Parathyroid adenoma (tissue), 2 donors: Measurements from ENCODE around the gene MED27.

Source experiments
- H2AFZ ChIP-seq: fragments of 300-600 bp; sonication (generic); one replicate; pipeline ENCODE4 v1.7.0; 2017; ENCODE audit warnings: antibody characterized with exemption, mild to moderate bottlenecking
- H3K27ac ChIP-seq: fragments of 300-600 bp; sonication (generic); one replicate; pipeline ENCODE4 v1.7.0; 2017
- H3K27me3 ChIP-seq: fragments of 300-600 bp; sonication (generic); one replicate; pipeline ENCODE4 v1.7.0; 2017; ENCODE audit warnings: low read length; ENCODE audit not compliant: control insufficient read depth, insufficient read depth
- H3K36me3 ChIP-seq: fragments of 300-600 bp; sonication (generic); one replicate; pipeline ENCODE4 v1.7.0; 2017; ENCODE audit warnings: low read length; ENCODE audit not compliant: control insufficient read depth, insufficient read depth
- H3K4me1 ChIP-seq: fragments of 300-600 bp; sonication (generic); one replicate; pipeline ENCODE4 v1.7.0; 2017; ENCODE audit warnings: control low read depth
- H3K4me2 ChIP-seq: fragments of 300-600 bp; sonication (generic); one replicate; pipeline ENCODE4 v1.7.0; 2017; ENCODE audit warnings: low read length
- H3K4me3 ChIP-seq: fragments of 300-600 bp; sonication (generic); one replicate; pipeline ENCODE4 v1.7.0; 2017; ENCODE audit warnings: low read depth, low read length
- H3K79me2 ChIP-seq: fragments of 300-600 bp; sonication (generic); one replicate; pipeline ENCODE4 v1.7.0; 2017; ENCODE audit warnings: control low read depth
- H3K9ac ChIP-seq: fragments of 300-600 bp; sonication (generic); one replicate; pipeline ENCODE4 v1.7.0; 2017; ENCODE audit warnings: mild to moderate bottlenecking
- H3K9me3 ChIP-seq: fragments of 300-600 bp; sonication (generic); one replicate; pipeline ENCODE4 v1.7.0; 2017; ENCODE audit warnings: low read length; ENCODE audit not compliant: control insufficient read depth
- TF ChIP-seq, protein P1 (sequence below): fragments of 300-600 bp; sonication (generic); IDR thresholded peaks from one replicate; pipeline ENCODE4 v1.7.0; 2017; ENCODE audit warnings: antibody characterized with exemption, mild to moderate bottlenecking
- donor health status: primary hyperparathyroidism.

The MED27 gene

DNA sequence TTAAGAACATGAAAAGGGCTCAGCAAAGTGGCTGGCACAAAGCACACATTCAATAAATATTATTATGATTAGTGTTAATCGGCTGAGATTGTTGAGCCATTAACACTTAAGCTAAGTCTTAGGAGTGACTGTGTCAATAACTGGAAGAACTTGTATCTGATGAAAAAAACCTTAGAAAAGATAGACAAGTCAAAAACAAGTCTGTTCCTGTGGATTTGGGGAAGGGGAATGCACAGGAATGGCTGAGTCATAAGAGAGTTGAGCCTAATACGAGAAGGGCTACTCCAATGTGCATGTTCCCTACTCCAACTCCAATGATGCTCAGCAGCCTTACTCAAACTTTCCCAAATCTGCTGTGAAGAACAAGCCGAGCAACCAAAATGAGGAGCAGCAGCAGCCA lies 53.9 kb downstream of the MED27 start:
- Histone ChIP-seq H3K9me3 (no peaks in the 10 kb centered on the region), H3K4me2 (no peak overlapping the region), H3K27ac (no peak overlapping the region), H3K9ac (no peak overlapping the region), H3K79me2 (peaks cover 2% of the 10 kb centered on the region), H3K4me3 (no peak overlapping the region), H3K4me1 (peaks cover 3% of the 10 kb centered on the region), H3K27me3 (no peaks in the 10 kb centered on the region), H2AFZ (no peak overlapping the region), H3K36me3 (no peaks in the 10 kb centered on the region)
- TF ChIP-seq, protein P1, sequence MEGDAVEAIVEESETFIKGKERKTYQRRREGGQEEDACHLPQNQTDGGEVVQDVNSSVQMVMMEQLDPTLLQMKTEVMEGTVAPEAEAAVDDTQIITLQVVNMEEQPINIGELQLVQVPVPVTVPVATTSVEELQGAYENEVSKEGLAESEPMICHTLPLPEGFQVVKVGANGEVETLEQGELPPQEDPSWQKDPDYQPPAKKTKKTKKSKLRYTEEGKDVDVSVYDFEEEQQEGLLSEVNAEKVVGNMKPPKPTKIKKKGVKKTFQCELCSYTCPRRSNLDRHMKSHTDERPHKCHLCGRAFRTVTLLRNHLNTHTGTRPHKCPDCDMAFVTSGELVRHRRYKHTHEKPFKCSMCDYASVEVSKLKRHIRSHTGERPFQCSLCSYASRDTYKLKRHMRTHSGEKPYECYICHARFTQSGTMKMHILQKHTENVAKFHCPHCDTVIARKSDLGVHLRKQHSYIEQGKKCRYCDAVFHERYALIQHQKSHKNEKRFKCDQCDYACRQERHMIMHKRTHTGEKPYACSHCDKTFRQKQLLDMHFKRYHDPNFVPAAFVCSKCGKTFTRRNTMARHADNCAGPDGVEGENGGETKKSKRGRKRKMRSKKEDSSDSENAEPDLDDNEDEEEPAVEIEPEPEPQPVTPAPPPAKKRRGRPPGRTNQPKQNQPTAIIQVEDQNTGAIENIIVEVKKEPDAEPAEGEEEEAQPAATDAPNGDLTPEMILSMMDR: no peak

DNA sequence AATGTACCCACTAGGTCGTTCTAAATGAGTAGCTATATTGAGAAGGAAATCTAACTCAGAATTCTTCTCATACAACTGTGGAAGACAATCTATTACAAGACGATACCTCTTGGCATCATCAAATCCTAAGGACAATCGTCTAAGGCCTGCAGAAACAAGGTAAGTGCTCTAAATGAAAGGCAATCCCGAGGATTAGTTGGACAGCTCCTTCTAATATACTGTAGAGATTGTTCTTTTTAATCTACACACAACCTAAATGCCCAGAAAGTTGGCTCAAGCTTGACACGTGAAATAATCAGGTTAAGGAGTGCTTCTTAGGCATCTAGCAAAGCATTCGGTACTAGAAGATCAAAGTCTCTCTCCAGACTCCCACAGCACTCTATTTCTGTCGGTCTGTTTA lies 55.1 kb downstream of the MED27 start:
- Histone ChIP-seq H3K9me3 (no peaks in the 10 kb centered on the region), H3K27ac (no peak overlapping the region), H3K4me3 (no peak overlapping the region), H3K4me2 (no peak overlapping the region), H3K4me1 (peaks cover 3% of the 10 kb centered on the region), H3K36me3 (no peaks in the 10 kb centered on the region), H3K9ac (no peak overlapping the region), H3K27me3 (no peaks in the 10 kb centered on the region), H3K79me2 (peaks cover 2% of the 10 kb centered on the region), H2AFZ (no peak overlapping the region)
- TF ChIP-seq, protein P1: no peak

DNA sequence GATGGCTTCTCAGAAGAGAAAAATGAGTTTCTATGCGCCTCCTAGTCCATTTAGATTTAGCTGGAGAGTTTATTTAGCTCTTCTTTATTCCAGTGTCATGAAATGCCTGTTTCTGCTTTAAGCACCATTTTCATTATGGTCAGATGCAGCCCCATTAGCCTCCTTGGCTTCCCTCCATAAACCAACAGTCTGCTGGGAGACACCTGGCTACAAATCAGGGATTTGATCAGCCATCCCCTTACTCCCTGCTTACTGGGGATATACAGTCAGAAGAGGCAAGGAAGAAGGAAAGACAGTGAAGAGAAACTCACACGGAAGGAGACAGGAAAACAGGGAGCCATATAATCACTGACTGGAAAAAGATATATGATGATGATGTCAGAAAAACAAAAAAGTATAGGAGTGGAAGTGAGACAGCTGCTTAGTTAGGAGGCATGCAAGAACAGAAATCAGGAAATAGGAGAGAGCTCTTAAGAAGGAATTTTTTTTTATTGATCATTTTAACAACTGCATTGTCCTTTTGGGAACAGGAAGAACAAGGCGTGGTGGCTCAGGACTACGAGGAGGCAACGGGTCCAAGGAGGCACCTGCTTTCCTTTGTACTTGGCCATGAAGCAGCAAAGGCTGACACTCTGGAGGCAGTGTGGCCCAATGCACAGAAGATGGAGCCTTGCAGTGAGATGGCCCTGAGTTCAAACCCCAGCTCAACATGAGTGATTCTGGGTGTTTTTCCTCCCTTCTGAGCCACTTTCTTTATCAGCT lies 56.1 kb downstream of the MED27 start:
- TF ChIP-seq, protein P1: no peak
- Histone ChIP-seq H3K4me2 (no peak overlapping the region), H3K4me1 (peaks cover 3% of the 10 kb centered on the region), H3K9me3 (no peaks in the 10 kb centered on the region), H3K27ac (no peak overlapping the region), H3K4me3 (no peak overlapping the region), H3K36me3 (no peaks in the 10 kb centered on the region), H3K79me2 (peaks cover 2% of the 10 kb centered on the region), H3K9ac (no peak overlapping the region), H2AFZ (no peak overlapping the region), H3K27me3 (no peaks in the 10 kb centered on the region)

DNA sequence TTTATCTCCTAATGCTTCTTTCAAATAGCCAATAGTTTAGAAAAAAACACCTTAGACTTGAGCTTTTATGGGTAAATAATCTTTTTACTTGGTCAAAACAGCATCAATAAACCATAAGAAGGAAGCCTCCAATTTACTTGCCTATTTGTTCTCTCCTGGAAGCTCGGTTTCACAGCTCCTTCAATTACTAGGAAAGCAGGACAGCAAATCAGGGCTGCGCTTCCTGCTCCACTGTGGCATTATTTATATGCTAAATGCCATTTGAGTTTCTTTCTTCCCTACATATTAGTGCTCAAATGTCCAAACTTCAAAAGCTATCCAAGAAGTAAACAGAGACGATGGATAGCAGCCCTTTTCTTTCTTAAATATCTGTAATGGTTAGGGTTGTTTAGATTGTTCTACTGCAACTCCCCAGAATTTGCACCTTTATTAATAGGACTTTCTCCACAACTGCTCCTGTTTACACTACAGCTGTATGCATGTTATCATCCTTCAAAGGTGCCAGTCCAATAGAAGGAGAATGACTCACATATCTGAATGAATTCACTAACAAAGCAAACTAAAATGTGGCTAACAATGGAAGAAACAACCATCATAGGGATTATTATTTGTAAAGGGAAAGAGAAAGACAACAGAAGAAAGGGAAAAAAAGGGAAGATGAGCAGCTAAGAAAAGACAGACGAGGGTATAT lies 58.7 kb downstream of the MED27 start:
- H3K9me3 ChIP-seq: no peaks in the 10 kb centered on the region

More for the DNA sequence above, 58.7 kb downstream of the MED27 start:
- TF ChIP-seq, protein P1: no peak
- no peak overlapping the region for H3K4me3 ChIP-seq
- no peak overlapping the region for H3K27ac ChIP-seq
- no peak overlapping the region for H3K9ac ChIP-seq
- no peak overlapping the region for H2AFZ ChIP-seq
- H3K79me2 ChIP-seq: no peaks in the 10 kb centered on the region
- no peaks in the 10 kb centered on the region for H3K27me3 ChIP-seq
- H3K4me1 ChIP-seq: peaks cover 3% of the 10 kb centered on the region
- no peaks in the 10 kb centered on the region for H3K36me3 ChIP-seq
- H3K4me2 ChIP-seq: no peak overlapping the region
